LNCaP clone FGC (cell line): ENCODE results near the gene FRMD4A.

Experiments used
- DNase-seq: peaks from one replicate; pipeline ENCODE4 v3.0.0-alpha.2; 2011; ENCODE audit warnings: low read depth
- H3K4me3 ChIP-seq: 2 replicates; pipeline ENCODE4 v1.5.1; 2011; ENCODE audit warnings: mild to moderate bottlenecking, low read depth, low read length, control low read depth
- CTCF ChIP-seq: IDR thresholded peaks from 2 replicates; pipeline ENCODE4 v1.5.1; 2012; ENCODE audit warnings: mild to moderate bottlenecking; ENCODE audit not compliant: control insufficient read depth, insufficient read depth; ENCODE audit errors: extremely low read depth

The FRMD4A gene

GRCh38 chr10:13654118-13654830 is 676.5 kb downstream of the FRMD4A start:
- no peak overlapping the region for H3K4me3 ChIP-seq
- TF ChIP-seq CTCF = no peak

GRCh38 chr10:13652860-13653259 is 677.9 kb downstream of the FRMD4A start:
- TF ChIP-seq CTCF = no peak
- H3K4me3 ChIP-seq = no peak overlapping the region
- no peak for DNase-seq

More at GRCh38 chr10:13654118-13654830, 676.5 kb downstream of the FRMD4A start:
- no peak for DNase-seq

- no peak overlapping the region for H3K4me3 ChIP-seq
- no peak for DNase-seq
- no peak for TF ChIP-seq CTCF
These were observed 678.6 kb downstream of the FRMD4A start for GRCh38 chr10:13651969-13652720.

DNA sequence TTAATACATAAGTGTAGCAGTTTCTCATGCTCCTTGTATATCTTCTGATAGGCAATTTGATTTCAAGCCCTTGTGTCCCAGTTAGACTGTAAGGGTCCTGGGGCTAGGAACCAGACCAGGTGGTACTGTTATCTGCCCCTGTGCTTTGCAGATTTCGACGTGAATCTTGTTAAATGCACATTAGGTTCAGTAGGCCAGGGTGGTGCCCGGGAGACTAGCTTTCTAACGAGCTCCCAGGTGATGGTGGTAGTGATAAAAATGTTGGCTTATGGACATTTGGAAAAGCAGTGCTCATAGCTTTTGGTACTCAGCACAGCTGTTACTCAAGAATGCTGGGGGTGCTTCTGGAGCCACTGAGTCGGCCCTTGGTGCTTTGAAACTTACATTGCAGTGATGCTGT is 679.8 kb downstream of the FRMD4A start:
- H3K4me3 ChIP-seq = no peak overlapping the region
- TF ChIP-seq CTCF = no peak
- DNase-seq = no peak

GRCh38 chr10:13649844-13650520 is 680.7 kb downstream of the FRMD4A start:
- 0 out of 2 replicates have a peak, but pooled peaks have one; percentile 12 for TF ChIP-seq CTCF
- DNase-seq = no peak
- no peak overlapping the region for H3K4me3 ChIP-seq

DNA sequence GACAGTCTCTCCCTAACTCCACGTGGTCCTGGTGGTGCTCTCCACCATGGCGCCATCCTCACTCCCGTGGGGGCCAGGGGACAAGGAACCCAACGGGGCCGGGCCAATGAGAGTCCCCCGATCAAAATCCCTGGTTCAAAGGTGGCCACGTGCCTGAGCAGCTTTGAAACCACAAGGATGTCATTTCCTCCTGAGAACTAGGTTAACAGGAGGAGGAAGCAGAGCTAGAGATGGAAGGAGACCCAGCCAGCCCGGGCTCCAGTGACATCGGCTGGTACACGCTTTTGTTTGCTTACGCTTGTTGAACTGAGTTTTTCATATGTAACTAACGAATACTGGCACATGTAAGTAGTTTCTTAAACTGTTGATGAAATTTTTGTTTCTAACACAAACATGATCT is 682.3 kb downstream of the FRMD4A start:
- H3K4me3 ChIP-seq = no peak overlapping the region
- no peak for TF ChIP-seq CTCF
- DNase-seq = no peak
